ENCODE measurements around the gene ACER2. TPM values are rescaled to one million over a fixed set of nuclear protein-coding genes. Genes with fewer than 3 reads are reported as not detected.

Gene ACER2
- total and polyA plus RNA-seq, 2 experiments from 2014 or later = 0.24 to 1.9 TPM

DNA sequence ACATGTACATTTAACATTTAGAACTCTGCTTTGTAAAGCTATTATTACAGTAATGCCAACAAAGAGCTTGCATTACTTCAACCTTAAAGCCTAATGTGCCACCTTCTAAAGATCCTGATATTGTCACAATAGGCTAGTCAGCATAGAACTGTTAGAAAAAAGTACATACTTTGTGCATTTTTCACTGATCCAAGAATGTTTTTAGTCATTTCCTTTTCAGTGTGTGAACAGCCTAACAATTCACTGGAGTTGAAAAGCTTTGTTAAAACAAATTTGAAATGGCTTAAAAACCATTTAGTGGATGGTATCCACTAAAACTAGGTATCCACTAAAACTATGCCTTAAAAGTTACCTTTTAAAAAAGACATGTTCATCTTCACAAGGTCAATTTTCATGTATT lies 33.3 kb upstream of the ACER2 start:
- TF ChIP-seq, protein P1, sequence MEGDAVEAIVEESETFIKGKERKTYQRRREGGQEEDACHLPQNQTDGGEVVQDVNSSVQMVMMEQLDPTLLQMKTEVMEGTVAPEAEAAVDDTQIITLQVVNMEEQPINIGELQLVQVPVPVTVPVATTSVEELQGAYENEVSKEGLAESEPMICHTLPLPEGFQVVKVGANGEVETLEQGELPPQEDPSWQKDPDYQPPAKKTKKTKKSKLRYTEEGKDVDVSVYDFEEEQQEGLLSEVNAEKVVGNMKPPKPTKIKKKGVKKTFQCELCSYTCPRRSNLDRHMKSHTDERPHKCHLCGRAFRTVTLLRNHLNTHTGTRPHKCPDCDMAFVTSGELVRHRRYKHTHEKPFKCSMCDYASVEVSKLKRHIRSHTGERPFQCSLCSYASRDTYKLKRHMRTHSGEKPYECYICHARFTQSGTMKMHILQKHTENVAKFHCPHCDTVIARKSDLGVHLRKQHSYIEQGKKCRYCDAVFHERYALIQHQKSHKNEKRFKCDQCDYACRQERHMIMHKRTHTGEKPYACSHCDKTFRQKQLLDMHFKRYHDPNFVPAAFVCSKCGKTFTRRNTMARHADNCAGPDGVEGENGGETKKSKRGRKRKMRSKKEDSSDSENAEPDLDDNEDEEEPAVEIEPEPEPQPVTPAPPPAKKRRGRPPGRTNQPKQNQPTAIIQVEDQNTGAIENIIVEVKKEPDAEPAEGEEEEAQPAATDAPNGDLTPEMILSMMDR (IDR thresholded peaks at IDR 0.05; ENCODE audit: low read depth, low read length) = no peak
- H3K27me3 ChIP-seq = no peaks in the 10 kb centered on the region
- H3K9me3 ChIP-seq (ENCODE audit: low read depth) = no peaks in the 10 kb centered on the region
- H3K4me3 ChIP-seq = no peak overlapping the region
- H3K27ac ChIP-seq = peak overlapping the region; percentile 93
- peaks cover 73% of the 10 kb centered on the region for H3K36me3 ChIP-seq
- no peak for DNase-seq (ENCODE audit: low read depth in 1 of 2, low spot score in 1 of 2)
- no peaks in the 10 kb centered on the region for H3K4me1 ChIP-seq (ENCODE audit: low read depth)

GRCh38 chr9:19376931-19377330 lies 31.9 kb upstream of the ACER2 start:
- no peak for DNase-seq (ENCODE audit: low read depth in 1 of 2, low spot score in 1 of 2)
- TF ChIP-seq, protein P1 (IDR thresholded peaks at IDR 0.05; ENCODE audit: low read depth, low read length) = no peak
- Histone ChIP-seq H3K27ac (peak overlapping the region; percentile 93), H3K27me3 (no peaks in the 10 kb centered on the region), H3K4me3 (no peak overlapping the region), H3K9me3 (ENCODE audit: low read depth) (no peaks in the 10 kb centered on the region), H3K36me3 (peaks cover 59% of the 10 kb centered on the region), H3K4me1 (ENCODE audit: low read depth) (no peaks in the 10 kb centered on the region)

DNA sequence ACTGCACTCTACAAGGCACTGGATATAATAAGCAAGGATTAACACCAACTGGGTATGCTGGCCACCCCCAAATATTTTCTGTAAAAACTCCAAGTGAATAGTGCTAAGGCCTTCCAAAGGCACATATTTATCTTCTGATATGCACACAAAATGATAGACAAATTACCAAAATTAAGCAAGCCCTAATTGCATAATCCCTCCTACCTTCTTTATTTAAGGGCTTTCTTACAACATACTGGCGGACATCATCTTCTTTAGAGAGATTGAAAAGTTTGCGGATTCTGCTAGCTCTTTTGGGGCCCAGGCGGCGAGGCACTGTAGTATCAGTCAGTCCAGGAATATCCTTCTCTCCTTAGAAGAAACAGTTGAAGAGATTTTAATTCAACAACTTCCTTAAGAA lies 30.6 kb upstream of the ACER2 start:
- TF ChIP-seq, protein P1 (IDR thresholded peaks at IDR 0.05; ENCODE audit: low read depth, low read length) = no peak

DNA sequence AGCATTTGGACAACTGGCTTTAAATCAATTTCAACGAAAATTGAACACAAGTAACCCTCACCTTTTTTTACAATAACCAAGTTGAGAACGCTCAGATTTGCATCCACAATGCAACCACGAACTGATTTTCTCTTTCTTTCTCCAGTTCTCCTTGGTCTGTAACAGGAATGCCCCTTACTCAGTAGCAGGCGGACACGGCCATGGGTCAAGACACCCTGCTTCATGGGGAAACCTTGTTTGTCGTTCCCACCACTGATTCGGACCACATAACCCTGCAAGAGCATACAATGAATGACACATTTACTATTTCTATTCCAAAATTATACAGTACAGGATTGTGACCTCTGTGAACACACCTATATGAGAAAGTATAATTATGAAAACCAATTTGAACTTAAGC lies 30.2 kb upstream of the ACER2 start:
- Histone ChIP-seq H3K27ac (peak overlapping the region; percentile 93), H3K36me3 (peaks cover 44% of the 10 kb centered on the region), H3K27me3 (no peaks in the 10 kb centered on the region), H3K4me3 (peak overlapping the region; percentile 72), H3K4me1 (ENCODE audit: low read depth) (no peaks in the 10 kb centered on the region), H3K9me3 (ENCODE audit: low read depth) (no peaks in the 10 kb centered on the region)
- DNase-seq (ENCODE audit: low read depth in 1 of 2, low spot score in 1 of 2) = peak in 1 of 2 donors; percentile 23
- TF ChIP-seq, protein P1 (IDR thresholded peaks at IDR 0.05; ENCODE audit: low read depth, low read length) = no peak

More for the DNA sequence above, 30.6 kb upstream of the ACER2 start:
- H3K27ac ChIP-seq = peak overlapping the region; percentile 93
- no peak for DNase-seq (ENCODE audit: low read depth in 1 of 2, low spot score in 1 of 2)
- H3K36me3 ChIP-seq = peaks cover 49% of the 10 kb centered on the region
- no peaks in the 10 kb centered on the region for H3K27me3 ChIP-seq
- H3K4me1 ChIP-seq (ENCODE audit: low read depth) = no peaks in the 10 kb centered on the region
- H3K9me3 ChIP-seq (ENCODE audit: low read depth) = no peaks in the 10 kb centered on the region
- H3K4me3 ChIP-seq = peak overlapping the region; percentile 72

DNA sequence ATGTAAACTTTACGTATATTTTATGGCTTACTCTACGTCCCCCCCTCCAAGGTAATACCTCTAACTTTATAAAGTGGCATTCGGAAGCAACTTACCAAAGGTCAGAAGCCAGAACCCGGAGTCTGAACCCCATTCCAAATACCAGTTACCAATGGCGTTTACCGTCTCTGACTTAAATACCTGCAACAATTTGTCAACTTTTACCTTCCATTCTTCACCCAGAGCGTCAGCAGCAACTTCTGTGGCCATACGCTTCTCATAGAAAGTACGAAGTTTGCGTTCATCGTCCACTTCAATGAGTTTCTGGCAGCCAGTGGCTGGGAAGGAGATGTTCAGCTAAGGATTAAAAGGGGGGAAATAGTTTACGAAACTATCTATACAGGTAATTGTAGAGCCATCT lies 29.5 kb upstream of the ACER2 start:
- H3K4me3 ChIP-seq = peak overlapping the region; percentile 72
- TF ChIP-seq, protein P1 (IDR thresholded peaks at IDR 0.05; ENCODE audit: low read depth, low read length) = no peak
- no peaks in the 10 kb centered on the region for H3K27me3 ChIP-seq
- H3K36me3 ChIP-seq = peaks cover 38% of the 10 kb centered on the region
- H3K4me1 ChIP-seq (ENCODE audit: low read depth) = no peaks in the 10 kb centered on the region
- H3K9me3 ChIP-seq (ENCODE audit: low read depth) = no peaks in the 10 kb centered on the region
- H3K27ac ChIP-seq = peak overlapping the region; percentile 93
- peak in 1 of 2 donors; percentile 10 for DNase-seq (ENCODE audit: low read depth in 1 of 2, low spot score in 1 of 2)

GRCh38 chr9:19379697-19380046 lies 29.1 kb upstream of the ACER2 start:
- Histone ChIP-seq H3K27me3 (no peaks in the 10 kb centered on the region), H3K4me3 (peak overlapping the region; percentile 72), H3K36me3 (peaks cover 34% of the 10 kb centered on the region), H3K27ac (peak overlapping the region; percentile 93), H3K9me3 (ENCODE audit: low read depth) (no peaks in the 10 kb centered on the region), H3K4me1 (ENCODE audit: low read depth) (no peaks in the 10 kb centered on the region)
- peak in 1 of 2 donors; percentile 47 for DNase-seq (ENCODE audit: low read depth in 1 of 2, low spot score in 1 of 2)
- TF ChIP-seq, protein P1 (IDR thresholded peaks at IDR 0.05; ENCODE audit: low read depth, low read length) = no peak

All from cardiac muscle cell (in vitro differentiated cells and primary cell).